Mesendoderm (in vitro differentiated cells): Measurements from ENCODE around the gene FBXW10.
"Not testable (repeated sequence)": the region's sequence is repeated elsewhere in the genome, so short reads cannot be mapped to it uniquely, and the experiment has no call there.

Experiments
- DNase-seq: peaks from one replicate; pipeline ENCODE4 v3.0.0; 2013
- H2AK5ac ChIP-seq: 2 replicates; pipeline ENCODE4 v1.6.1; 2013; ENCODE audit warnings: low read length, inconsistent platforms
- H2BK120ac ChIP-seq: 2 replicates; pipeline ENCODE4 v1.6.1; 2013; ENCODE audit warnings: low read depth, mild to moderate bottlenecking, low read length, moderate library complexity, mixed read lengths
- H2BK15ac ChIP-seq: replicated peaks from 2 replicates; pipeline ENCODE4 v1.6.1; 2013; ENCODE audit warnings: low read depth, mild to moderate bottlenecking, moderate library complexity
- H2BK5ac ChIP-seq: 2 replicates; pipeline ENCODE4 v1.6.1; 2013; ENCODE audit warnings: low read length, inconsistent platforms
- H3K18ac ChIP-seq: 2 replicates; pipeline ENCODE4 v1.6.1; 2013; ENCODE audit warnings: mild to moderate bottlenecking, low read length, mixed read lengths
- H3K23ac ChIP-seq: one replicate; pipeline ENCODE4 v1.6.1; 2013; ENCODE audit warnings: low read length
- H3K27ac ChIP-seq: 2 replicates; pipeline ENCODE4 v1.5.1; 2013; ENCODE audit warnings: low read depth, mild to moderate bottlenecking, inconsistent platforms, low read length, moderate library complexity
- H3K27me3 ChIP-seq: 2 replicates; pipeline ENCODE4 v1.6.1; 2013; ENCODE audit warnings: low read length, control low read depth, mild to moderate bottlenecking, inconsistent platforms; ENCODE audit not compliant: insufficient read depth, poor library complexity
- H3K36me3 ChIP-seq: 2 replicates; pipeline ENCODE4 v1.6.1; 2013; ENCODE audit warnings: low read length, inconsistent platforms; ENCODE audit not compliant: control insufficient read depth, insufficient read depth
- H3K4ac ChIP-seq: one replicate; pipeline ENCODE4 v1.6.1; 2013; ENCODE audit warnings: low read depth, mild to moderate bottlenecking, low read length, moderate library complexity
- H3K4me1 ChIP-seq: 2 replicates; pipeline ENCODE4 v1.6.1; 2013; ENCODE audit warnings: low read depth, low read length, inconsistent platforms; ENCODE audit not compliant: control insufficient read depth
- H3K4me2 ChIP-seq: 2 replicates; pipeline ENCODE4 v1.6.1; 2013; ENCODE audit warnings: low read length
- H3K4me3 ChIP-seq: 2 replicates; pipeline ENCODE4 v1.5.1; 2013; ENCODE audit warnings: mild to moderate bottlenecking, low read length
- H3K56ac ChIP-seq: one replicate; pipeline ENCODE4 v1.6.1; 2013; ENCODE audit warnings: low read length
- H3K79me1 ChIP-seq: 2 replicates; pipeline ENCODE4 v1.6.1; 2013; ENCODE audit warnings: low read length, inconsistent platforms
- H3K79me2 ChIP-seq: 2 replicates; pipeline ENCODE4 v1.6.1; 2013; ENCODE audit warnings: mild to moderate bottlenecking, low read length; ENCODE audit not compliant: control insufficient read depth, insufficient read depth
- H3K9ac ChIP-seq: 2 replicates; pipeline ENCODE4 v1.6.1; 2013; ENCODE audit warnings: low read length, inconsistent platforms
- H4K5ac ChIP-seq: one replicate; pipeline ENCODE4 v1.6.1; 2013; ENCODE audit warnings: low read length
- H4K8ac ChIP-seq: one replicate; pipeline ENCODE4 v1.6.1; 2013; ENCODE audit warnings: low read depth, mild to moderate bottlenecking, control low read depth, low read length, moderate library complexity
- WGBS: extraction: QIAGEN DNeasy Blood & Tissue Kit; methylation state at CpG from one replicate; pipeline ENCODE4 v1.1.7; 2013; ENCODE audit warnings: low lambda C conversion rate, missing lambda C conversion rate; ENCODE audit not compliant: insufficient coverage; ENCODE audit errors: extremely low coverage; 5-methylcytosine and 5-hydroxymethylcytosine counted together

Gene FBXW10

DNA sequence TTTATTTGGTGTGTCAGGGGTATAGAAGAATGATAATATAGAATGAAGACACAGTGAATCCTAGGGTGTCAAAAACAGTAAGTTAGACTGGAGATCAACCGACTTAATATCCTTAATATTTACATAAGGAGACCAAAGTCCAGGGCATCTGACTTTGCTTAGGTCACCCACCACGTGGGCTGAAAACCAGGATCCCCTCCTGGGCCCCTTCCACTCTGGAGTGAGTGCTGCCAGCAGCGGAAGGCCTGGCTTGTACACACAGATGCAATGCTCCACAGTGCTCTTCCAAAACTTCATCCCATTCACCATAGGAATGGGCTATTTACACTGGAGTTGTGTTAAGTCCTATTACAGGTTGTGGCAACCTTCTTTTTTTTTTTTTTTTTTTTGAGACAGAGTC, 2.7 kb downstream of the FBXW10 start:
- WGBS, result no CpG with 5 or more reads among the region's 3 CpGs
- H3K4me1 ChIP-seq, H3K27me3 ChIP-seq, H2BK120ac ChIP-seq, H2BK15ac ChIP-seq, H3K56ac ChIP-seq, DNase-seq, H4K5ac ChIP-seq, H3K4ac ChIP-seq, H3K9ac ChIP-seq, H3K4me3 ChIP-seq, H3K36me3 ChIP-seq, H3K79me2 ChIP-seq, H4K8ac ChIP-seq, H2AK5ac ChIP-seq, H3K23ac ChIP-seq, H3K18ac ChIP-seq, H3K79me1 ChIP-seq, H2BK5ac ChIP-seq, H3K4me2 ChIP-seq, H3K27ac ChIP-seq: not testable (repeated sequence)

DNA sequence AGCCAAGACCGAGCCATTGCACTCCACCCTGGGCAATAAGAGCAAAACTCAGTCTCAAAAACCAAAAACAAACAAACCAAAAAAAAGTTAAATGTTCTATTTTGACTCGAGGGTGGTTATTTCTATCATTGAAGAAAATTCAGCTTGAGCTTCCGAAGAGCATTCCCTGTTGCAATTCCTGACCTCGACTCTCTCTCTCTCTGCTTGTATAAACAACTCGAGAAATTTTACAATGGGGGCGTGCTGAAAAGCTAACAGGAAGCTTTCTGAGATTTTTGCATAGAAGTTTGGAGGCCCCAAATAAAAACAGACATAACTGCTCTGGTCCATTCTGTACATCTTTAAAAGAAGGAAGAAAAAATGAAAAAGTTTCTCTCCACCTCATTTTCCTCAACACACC, 3.6 kb downstream of the FBXW10 start:
- H3K4me2 ChIP-seq, H2AK5ac ChIP-seq, DNase-seq: not testable (repeated sequence)

DNA sequence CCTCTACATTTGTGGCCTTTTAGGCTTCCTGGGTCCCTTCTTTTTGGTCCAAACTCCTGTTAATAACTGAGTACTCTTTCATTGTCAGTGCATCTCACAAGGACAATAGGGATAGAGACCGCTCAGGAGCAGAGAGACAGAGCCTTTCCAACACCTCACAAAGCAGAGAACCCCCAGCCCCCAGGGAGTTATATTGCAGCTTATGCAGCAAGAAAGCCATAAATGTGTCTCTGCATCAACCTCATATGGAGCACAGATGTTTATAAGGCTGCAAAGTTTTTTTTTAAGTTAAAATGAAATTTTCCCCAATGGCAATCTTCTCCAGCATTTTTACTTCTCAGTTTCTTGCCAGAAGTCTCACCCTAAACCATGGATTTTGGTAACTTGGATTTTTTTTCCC, 6.4 kb downstream of the FBXW10 start:
- not testable (repeated sequence) for H3K4me1 ChIP-seq, DNase-seq, H3K79me2 ChIP-seq, H4K8ac ChIP-seq, H3K27me3 ChIP-seq, H2BK15ac ChIP-seq, H2BK5ac ChIP-seq, H2BK120ac ChIP-seq, H2AK5ac ChIP-seq, H3K79me1 ChIP-seq, H3K36me3 ChIP-seq, H3K9ac ChIP-seq, H3K18ac ChIP-seq, H3K56ac ChIP-seq, H3K23ac ChIP-seq, H3K4me3 ChIP-seq, H3K4ac ChIP-seq, H3K27ac ChIP-seq, H3K4me2 ChIP-seq, H4K5ac ChIP-seq
- WGBS, result no CpG with 5 or more reads among the region's 1 CpG

More for the DNA sequence above, 3.6 kb downstream of the FBXW10 start:
- H3K27me3 ChIP-seq, H3K9ac ChIP-seq, H3K4ac ChIP-seq, H2BK5ac ChIP-seq, H4K8ac ChIP-seq, H2BK120ac ChIP-seq, H3K18ac ChIP-seq, H2BK15ac ChIP-seq, H3K4me3 ChIP-seq, H3K36me3 ChIP-seq, H3K4me1 ChIP-seq, H3K27ac ChIP-seq, H3K79me2 ChIP-seq, H4K5ac ChIP-seq, H3K79me1 ChIP-seq, H3K23ac ChIP-seq, H3K56ac ChIP-seq: not testable (repeated sequence)
- no CpG with 5 or more reads among the region's 6 CpGs for WGBS

DNA sequence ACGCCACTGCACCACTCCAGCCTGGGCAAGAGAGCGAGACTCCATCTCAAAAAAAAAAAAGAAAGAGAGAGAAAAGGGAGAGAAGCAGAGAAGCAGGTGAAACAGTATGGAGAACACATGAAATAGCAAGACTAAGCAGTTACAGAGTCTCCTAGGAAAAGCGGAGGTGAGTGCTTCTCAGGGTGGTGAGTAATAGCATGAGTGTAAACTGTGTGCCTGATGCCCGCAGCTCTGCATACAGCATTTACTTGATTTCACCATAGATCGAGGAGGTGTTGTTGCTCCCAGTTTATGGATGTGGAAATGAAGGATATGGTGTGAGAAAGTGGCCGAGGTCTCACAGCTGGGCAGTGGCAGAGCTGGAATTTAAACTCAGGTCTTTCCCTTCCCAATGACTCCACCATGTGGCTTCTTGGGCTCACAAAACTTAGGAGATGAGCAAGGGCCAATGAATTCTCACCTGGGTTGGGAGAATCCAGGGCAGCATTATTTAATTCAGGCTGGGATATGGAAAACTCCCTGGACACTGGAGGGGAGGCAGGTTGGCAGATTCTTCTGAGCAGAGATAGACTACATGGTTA, 10.1 kb downstream of the FBXW10 start:
- not testable (repeated sequence) for H3K56ac ChIP-seq, H3K79me1 ChIP-seq, H3K79me2 ChIP-seq, H3K23ac ChIP-seq, H2BK15ac ChIP-seq, H4K5ac ChIP-seq, H4K8ac ChIP-seq, H3K4me2 ChIP-seq, DNase-seq, H3K36me3 ChIP-seq, H3K27ac ChIP-seq, H3K9ac ChIP-seq, H3K18ac ChIP-seq, H3K4me3 ChIP-seq, H2BK5ac ChIP-seq, H2AK5ac ChIP-seq, H3K4ac ChIP-seq, H3K4me1 ChIP-seq, H2BK120ac ChIP-seq, H3K27me3 ChIP-seq
- no CpG with 5 or more reads among the region's 6 CpGs for whole genome bisulfite sequencing

DNA sequence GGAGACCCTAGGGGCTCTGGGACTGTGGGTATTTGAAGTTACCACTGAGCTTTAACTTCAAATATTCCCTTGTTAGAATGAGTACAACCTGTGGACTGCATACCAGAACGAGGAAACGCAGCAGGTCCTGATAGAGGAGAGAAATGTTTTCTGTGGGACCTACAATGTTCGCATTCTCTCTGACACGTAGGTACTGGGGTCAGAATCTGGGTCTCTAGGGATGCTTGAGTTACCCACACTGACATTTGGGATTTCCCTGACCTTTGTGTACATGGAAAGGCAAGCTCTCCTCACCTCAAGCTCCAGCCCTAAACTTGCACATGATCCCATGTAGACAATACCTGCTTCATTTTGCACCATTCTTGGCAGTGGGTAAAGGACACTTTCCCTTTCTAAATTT, 12.1 kb downstream of the FBXW10 start:
- not testable (repeated sequence) for H3K4me2 ChIP-seq, H3K23ac ChIP-seq, H2BK15ac ChIP-seq, DNase-seq, H3K79me2 ChIP-seq, H3K18ac ChIP-seq, H3K79me1 ChIP-seq, H3K56ac ChIP-seq, H3K36me3 ChIP-seq, H3K27me3 ChIP-seq, H4K8ac ChIP-seq, H3K27ac ChIP-seq, H3K4me3 ChIP-seq, H2BK120ac ChIP-seq, H2AK5ac ChIP-seq, H3K9ac ChIP-seq, H3K4ac ChIP-seq, H4K5ac ChIP-seq, H2BK5ac ChIP-seq, H3K4me1 ChIP-seq
- no CpG with 5 or more reads among the region's 4 CpGs for WGBS

DNA sequence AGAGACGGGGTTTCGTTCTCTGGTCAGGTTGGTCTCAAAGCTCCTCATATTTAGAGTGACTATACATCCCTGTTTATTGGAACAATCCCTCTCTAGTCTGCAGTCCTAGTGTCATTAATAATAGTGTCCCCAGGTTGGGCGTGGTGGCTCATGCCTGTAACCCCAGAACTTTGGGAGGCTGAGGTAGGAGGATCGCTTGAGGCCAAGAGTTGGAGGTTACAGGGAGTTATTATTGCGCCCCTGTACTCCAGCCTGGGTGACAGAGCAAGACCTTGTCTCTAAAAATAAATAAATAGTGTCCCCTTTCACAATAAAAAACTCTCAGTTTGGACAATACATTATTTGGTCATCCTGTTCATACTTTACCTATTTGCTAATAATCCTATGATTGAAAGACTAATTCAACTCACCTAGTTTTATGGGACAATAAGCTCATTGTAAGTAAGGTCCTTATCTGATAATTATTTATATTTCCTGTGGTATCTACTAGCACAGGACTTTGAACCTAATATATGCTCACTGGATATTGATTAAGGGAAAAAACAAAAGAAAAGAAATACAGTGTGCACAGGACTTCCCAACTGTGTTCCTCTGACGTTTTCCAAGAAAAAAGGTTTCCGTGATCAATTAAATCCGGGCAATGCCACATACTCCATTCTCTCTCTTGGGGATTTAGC, 13.7 kb downstream of the FBXW10 start:
- not testable (repeated sequence) for H3K4ac ChIP-seq, H3K27ac ChIP-seq, H2BK120ac ChIP-seq, H3K4me2 ChIP-seq, H2AK5ac ChIP-seq, H3K9ac ChIP-seq, H3K4me1 ChIP-seq, H2BK15ac ChIP-seq, H4K5ac ChIP-seq, H3K36me3 ChIP-seq, H3K18ac ChIP-seq, H3K27me3 ChIP-seq, H4K8ac ChIP-seq, H3K23ac ChIP-seq, DNase-seq, H3K79me2 ChIP-seq, H2BK5ac ChIP-seq, H3K56ac ChIP-seq, H3K4me3 ChIP-seq, H3K79me1 ChIP-seq
- WGBS, result no CpG with 5 or more reads among the region's 8 CpGs
